Stimulated activated CD4-positive, alpha-beta T cell treated with anti-CD3 and anti-CD28 coated beads, TNF-alpha, amount 100 ng/mL, for 4 hours (primary cell): ENCODE results near the gene RHEB.

Experiments
- DNase-seq, 3 experiments: peaks; one replicate each; pipeline ENCODE4 v3.0.0-alpha.2; 2020; ENCODE audit warnings: low read depth in 3 of 3

Gene RHEB

DNA sequence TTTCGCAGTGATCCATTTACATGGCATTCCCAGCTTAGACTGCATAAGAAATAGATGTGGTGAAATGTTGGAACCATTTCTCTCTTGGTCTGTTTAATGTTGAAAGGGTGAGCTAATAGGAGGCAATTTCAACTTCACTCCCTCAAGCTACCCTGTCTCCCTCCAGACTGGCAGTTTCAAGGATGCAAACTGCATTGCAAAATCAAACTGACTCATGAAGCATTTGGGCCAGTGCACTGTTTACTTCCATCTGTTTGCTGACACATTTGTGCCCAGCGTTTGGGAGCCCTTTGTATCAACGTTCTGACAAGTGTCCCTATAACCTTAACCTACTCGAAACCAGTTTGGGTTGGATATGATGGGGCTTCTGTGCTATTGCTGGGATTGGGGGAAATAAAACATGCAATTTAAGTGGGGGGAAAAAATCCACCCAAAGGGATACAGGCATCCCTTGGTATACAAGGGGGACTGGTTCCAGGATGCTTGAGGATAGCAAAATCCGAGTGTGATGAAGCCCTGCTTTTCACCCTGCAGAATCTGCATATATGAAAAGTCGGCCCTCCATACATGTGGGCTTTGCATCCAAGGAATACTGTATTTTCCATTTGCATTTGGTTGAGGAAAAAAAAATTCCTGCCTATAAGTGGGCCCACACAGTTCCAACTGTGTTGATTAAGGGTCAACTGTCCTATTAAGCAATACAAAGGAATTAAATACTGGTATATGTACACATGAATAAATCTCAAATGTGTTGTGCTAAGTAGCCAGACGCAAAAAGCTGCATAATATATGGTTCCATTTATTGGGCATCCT lies 15.6 kb downstream of the RHEB start:
- DNase-seq, result no peak

DNA sequence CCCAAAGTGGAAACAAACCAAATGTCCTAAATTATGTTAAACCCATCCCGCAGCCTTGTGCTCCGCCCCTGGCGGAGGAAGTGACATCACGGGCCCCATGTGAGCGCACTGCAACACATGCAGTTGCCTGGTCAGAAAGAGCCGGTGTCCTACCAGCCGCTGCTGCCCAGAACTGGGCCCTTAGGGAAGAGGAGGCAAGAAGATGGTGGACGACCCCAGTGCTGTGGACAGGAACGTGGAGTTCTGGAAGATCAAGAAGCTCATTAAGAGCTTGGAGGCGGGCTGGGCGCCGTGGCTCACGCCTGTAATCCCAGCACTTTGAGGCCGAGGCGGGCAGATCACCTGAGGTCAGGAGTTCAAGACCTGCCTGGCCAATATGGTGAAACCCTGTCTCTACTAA lies 18.0 kb downstream of the RHEB start:
- no peak for DNase-seq

DNA sequence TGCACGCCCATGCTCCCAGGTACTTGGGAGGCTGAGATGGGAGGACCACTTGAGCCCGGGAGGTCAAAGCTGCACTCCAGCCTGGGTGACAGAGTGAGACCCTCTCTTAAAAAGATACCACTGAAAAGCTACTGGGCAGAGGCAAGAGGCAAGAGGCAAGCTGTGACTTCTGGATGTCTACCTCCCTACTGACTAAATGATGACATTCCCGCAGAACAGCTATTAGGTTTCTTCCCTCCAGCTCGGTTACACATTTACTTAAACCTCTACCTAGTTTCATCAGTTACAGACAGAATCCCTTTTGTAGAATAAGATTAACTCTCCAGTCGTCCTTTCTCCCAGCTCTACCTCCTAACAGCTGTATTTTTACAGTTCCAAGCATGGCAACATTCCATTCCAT lies 21.2 kb downstream of the RHEB start:
- DNase-seq, result no peak

DNA sequence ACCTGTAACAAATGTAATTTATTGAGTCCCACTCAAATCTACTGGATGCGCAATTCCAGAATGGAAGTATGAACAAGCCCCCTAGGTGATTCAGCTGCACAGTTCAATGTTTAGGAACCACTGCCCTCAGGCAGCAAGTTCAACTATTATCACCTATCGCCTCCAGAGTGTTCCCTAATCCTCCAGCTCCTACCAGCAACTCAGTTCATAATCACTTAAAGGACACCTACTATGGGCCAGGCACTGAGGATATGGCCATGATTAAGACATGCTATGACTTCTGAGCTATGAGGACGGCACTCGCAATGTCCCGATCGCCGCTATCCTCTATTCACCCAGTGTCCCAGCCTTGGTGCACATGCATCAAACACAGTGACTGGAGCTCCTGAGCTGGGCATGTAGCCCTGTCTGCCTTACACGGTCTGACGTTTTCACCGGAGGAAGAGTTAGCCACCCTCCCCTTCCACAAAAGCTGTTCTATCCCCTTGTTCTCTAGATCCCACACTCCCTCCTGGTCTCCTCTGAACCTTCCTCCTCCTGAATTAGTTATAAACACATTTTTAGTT lies 22.3 kb downstream of the RHEB start:
- no peak for DNase-seq

DNA sequence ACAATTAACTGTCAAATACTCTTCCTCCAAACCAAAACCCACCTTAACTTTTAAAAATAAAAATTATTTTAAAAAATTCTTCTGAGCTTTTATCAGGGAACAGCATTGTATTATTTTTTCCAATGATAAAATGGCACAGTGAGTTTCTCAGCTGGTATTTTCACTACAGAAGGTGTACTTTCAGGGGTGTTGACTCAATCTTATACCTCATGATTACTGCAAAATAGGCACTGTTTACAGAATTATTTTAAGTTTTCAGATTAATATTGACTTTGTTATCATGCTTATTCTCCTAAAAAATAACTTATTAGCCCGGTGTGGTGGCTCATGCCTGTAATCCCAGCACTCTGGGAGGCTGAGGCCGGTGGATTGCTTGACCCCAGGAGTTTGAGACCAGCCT lies 24.3 kb downstream of the RHEB start:
- DNase-seq, result no peak

DNA sequence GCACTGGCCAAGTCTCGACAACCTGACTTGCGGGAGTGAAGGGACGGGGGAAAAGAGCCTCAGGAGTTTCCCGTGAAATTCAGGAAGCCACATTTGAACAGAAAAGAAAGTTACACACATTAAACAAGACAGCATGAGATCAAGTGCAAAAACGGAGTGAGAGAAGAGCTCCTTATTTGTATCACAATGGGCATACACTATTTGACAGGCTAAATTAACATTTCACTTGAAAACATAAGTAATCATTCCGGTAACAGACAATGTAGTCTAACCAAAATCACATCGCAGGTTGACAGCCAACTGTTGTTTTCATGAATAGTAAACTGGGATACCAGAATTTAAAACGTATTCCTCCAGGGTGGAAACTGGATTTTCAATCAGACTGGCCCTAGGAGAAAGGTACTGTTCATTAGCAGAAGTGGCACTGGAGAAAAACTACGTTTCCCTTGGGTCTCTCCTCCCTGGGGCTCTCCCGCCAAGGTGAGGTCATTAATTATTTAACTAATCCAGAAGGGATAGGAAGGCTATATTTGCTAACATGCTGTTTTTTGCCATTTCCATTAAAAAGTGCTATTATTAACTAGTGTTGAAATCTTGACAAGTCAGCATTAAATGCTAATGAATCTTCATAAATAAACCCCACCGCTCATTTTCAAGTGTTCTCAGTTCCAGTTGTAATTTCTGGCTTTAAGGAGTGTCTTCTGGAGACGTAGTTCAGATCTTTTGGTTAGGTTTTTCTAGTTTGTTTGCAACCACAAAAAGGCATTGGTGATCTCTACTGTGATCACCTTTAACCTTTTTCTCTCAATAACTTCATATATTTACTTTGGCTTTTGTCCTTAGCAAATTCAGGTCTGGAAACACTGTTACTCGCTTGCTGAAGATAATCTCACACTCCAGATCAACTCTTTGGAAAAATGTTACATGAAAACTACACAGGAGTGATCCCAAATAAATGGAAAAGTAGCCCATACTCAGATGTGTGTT lies 25.1 kb downstream of the RHEB start:
- DNase-seq, result no peak

DNA sequence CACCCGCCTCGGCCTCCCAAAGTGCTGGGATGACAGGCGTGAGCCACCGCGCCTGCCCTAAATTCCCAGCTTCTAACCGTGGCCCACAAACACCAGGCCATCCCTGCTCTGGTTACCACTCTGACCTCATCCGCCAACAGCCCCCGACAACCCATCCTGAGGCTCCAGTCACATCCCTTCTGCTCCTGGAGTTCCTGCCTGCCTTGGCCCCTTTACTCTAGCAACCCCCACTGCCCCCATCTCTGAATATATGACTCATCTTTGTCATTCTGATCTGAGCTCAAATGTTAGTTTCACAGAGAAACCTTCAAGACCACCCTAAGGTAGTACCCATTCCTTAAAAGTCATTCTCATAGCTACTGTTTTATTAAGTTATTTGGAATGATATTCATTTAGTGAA lies 26.6 kb downstream of the RHEB start:
- no peak for DNase-seq

DNA sequence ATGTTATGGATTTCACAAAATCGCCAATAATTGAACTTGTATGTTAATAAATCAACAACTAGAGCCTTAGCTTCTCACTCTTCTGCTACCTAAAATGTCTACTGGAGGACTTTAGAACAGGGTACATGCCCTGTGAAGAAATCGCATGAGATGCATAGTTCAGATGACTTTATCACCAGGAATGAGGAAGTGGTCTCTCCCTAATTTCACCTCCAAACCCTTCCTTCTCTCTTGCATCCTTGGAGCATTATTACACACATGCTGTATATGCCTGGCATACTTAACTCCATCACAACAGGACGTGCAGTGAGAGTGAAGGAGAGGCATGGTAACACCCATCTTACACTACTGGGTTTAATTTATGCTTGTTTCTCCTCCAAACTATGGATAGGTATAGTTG lies 27.8 kb downstream of the RHEB start:
- no peak for DNase-seq

DNA sequence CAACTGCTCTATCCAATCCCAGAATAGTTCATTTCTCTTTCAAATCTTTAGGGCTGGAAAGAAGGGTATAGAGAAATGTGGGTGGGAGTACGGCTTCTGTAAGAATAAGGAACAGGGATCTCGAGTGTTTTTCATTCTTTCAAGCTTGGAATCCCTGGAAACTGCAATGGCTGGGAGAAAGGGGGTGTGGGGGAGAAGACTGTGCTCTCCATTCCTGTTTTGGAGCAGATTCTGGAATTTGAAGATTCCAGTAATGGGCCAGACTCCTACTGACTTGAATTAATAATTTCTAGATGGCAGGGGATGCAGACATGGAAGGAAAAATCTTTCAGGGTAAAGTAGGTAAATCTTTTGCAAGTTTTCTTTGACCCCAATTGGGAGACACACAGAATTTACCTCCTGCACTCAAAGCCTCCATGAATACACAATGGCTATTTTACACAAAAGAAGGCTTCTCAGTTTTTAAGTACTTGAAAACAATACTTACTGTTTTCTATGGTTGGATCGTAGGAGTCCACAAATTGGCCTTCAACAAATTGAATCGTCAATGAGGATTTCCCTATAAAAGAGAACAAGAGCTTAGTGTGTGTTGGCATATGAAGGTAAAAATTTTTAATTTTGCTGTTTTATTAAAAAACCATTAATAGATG lies 29.1 kb downstream of the RHEB start:
- no peak for DNase-seq

DNA sequence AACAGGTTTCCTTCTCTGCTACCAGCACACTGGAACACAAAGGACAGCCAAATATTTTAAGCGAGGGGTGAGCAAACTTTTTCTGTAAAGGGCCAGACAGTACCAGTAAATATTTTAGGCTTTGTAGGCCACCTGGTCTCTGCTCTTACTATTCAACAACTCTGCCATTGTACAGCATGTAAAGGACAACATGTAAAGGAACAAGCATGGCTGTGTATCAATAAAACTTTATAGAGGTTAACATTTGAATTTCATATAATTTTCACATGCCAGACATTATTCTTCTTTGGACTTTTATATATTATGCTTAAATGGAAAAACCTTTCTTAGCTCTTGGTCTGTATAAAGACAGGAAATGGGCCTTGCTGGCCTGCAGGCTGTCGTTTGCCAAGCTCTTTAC lies 30.2 kb downstream of the RHEB start:
- DNase-seq, result no peak

DNA sequence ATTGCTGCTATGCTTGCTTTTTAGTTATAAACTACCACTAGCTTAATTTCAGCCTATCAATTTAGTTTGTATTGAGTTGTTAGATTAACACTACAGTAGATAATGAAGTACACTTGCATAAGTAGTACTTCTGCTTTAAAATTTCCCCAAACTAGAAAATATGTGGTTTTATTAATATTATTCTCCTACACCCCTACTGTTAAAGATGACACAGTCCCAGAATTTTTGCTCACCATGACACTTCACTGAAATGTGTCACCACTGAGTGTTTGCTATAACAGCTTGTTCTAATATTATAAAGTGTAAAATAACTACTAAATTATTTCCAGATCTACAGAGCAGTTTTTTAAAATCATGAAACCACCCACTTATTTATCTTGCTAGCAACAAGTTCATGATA lies 31.6 kb downstream of the RHEB start:
- no peak for DNase-seq

DNA sequence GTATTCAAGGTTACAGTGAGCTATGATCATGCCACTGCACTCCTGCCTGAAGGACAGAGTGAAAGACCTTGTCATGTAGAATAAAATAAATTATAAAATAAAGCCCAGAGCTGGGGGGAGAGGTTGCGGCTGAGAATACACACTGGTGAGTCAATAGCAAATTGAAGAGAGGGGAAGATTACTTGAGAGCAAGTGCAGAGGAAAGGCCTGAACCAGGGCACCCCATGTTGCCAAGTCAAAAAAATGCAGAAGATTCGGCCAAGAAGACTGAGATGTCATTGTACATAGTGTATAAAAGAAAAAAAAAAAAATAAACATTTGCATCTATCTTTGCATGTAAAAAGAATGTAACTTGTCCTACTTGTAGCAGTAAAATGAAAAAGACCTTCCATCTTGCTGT lies 32.5 kb downstream of the RHEB start:
- no peak for DNase-seq

DNA sequence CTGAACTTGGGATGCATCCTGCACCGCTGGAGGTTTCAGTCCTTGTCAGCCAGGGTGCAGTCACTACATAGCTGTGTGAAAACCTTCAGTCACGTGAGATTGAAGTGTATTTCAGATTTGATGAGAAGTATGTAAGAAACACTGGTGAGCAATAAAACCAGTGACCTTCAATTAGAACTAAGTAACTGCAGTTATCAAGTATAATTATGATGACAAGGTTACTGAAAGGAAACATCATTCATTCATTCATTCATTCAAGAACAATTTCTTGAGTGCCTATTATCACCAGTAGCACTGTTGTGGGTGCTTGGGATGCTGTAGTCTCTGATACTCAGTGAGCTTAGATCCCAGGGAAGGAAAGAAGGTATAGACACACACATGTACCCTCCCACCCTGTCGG lies 33.6 kb downstream of the RHEB start:
- DNase-seq, result no peak

DNA sequence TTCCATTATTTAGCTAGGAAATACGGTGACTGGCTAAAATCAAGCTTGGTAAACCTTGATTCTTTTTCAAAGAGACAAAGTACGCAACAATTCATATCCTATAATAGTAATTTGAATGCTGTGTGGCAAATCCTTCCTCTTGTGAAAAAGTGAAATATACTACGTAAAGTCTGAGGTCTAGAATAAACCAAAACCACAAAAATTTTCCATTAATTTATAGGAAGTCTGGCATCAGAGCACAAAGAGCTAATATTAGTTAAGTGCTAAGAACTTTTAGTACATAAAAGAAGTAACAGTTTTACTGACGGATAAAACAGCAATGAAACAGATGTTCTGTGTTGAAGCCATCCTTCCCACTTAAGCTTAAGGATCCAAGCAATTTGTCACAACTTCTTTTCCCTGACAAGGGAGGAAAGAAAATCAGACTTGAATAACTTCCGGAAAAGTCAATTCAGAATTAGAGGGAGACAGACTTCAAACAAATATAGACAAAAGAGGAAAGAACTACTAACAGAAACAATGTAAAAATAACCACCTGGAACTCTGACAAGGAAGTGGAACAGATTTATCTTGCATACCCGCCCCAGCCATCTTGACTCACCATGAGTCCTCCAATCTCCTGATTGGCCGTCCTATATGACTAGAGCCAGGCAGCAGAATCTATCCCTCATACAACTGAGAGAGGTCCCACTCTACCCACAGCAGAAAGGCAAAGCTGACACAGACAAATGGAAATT lies 34.6 kb downstream of the RHEB start:
- DNase-seq, result no peak

DNA sequence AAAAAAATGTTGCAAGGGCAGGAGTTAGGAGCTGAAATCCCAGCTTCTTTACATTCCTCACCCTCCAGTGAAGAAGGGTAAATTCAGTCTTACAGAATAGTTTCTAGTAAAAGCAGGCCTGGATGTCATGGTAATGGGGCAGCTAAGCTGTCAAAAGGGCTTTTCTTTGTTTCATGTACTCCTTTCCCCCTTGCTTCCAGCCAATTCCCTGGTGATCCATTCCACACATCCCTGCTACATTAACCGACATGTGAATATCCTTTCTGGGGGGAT lies 36.0 kb downstream of the RHEB start:
- DNase-seq, result no peak

DNA sequence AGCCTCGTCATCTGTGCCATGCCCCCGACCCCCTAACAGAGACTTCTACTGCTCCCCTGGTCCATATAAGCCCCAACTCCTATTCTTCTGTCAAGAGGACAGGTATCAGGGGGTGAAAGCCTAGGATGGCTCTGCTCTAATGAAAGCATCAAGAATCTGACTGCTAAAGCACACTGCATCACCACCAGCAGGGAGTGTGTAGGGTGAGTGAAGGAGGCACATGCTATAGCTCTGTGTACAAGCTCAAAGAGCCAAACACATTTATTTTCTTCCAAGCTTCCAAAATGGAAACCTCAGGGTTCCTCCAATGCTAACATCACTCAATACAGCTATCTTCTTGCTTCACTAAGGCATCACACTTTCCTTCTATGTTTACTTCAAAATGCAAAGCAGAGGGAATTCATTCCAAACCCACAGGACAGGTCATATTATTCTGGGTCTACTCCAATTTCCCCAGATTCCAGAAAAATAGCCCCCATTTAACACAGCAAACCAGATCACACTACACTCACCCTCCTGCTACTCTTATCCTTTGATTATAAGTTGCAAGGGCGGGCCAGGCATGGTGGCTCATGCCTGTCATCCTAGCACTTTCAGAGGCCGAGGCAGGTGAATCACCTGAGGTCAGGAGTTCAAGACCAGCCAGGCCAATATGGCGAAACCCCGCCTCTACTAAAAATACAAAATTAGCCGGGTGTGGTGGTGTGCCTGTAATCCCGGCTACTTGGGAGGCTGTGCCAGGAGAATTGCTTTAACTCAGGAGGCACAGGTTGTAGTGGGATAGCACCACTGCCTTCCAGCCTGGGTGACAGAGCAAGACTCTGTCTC lies 36.6 kb downstream of the RHEB start:
- DNase-seq, result no peak

DNA sequence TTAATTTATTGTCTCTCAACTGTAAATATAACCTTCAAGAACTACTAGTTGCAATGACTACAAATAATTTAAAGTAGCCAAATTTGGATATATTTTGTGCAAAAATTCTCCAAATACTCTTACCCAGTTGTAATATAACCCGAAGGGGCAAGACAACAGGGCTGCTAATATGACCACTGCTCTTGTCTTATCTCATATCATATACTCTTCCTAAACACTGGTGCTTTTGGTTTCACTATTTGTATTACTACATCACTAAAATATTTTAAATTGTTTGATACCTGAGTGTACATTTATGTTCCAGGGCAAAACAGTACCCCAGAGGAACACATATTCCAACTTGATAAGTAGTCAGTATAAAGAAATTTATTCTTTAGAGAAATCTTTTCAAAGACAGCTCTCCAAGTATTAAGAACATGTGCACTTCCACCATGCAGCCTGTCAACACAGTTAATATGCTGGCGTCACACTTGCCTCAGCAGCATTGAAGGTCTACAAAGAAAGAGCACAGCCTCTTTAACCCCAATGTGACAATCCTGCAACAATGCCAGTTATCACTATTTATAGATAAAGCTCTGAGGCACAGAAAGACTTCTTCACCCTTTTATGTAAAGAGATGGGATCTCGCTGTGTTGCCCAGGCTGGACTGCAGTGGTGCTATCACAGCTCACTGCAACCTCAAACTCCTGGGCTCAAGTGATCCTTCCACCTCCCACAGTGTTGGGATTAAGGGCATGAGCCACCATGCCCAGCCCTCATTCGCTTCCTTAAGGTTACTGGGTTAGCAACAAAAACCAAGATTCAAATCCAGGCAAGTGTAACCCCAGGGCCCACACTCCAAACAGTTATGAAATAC lies 37.8 kb downstream of the RHEB start:
- DNase-seq, result no peak

DNA sequence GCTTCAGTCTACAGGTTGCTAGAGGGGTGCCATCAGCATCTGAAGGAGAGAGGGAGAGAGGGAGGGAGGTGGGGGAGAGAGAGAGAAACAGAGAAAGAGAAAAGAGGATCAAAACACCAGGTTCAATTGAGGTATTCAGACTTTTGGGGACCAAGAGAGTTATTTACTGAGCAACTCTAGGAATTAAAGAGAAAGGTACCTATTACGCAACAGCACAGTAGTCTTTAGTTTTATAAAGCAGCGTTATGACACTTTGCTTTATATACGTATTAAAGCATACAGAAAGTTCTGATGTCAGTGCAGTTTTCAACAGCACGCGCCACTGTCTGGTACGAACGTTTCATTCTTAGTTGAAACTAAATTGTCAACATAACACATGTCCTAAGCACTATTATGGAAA lies 41.8 kb downstream of the RHEB start:
- no peak for DNase-seq

DNA sequence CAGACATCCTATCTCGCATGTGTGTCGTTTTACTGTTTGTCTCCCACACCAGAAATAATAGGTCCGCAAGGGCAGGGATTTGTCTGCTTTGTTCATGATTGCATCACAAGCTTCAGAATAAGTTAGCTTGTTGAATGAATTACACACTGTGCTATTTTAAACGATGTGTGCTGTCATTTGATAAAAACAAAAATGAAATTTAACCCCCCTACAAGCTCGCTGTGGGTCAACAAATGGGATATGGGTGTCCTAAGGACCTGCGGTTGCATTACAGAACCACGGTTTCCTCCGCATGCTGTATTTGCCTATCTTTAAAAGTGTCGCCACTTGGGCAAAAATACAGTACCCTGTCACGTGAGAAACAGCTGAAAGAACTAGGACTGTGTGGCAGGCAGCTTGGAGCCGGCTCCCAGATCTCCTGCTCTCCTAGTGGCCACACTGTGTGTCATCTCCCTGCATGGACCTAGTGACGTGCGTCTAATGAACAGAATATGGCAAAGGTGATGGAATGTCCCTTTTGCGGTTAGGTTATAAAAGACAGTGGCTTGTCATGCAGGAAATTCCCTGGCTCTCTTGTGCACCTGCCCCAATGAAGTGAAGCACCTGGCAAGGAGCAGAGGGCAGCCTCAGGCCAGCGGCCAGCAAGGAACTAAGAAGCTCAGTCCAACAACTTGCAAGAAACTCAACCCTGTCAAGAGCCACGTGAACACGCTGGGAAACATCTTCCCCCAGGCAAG lies 46.9 kb downstream of the RHEB start:
- no peak for DNase-seq
